ENCODE results near the gene LPP.

GRCh38 chr3:188227442-188227841, 73.5 kb downstream of the LPP start:
- TF ChIP-seq CTCF (IDR thresholded peaks at IDR 0.05; ENCODE audit: low read length): no peak
- no peak for TF ChIP-seq EZH2 (IDR thresholded peaks at IDR 0.05; ENCODE audit: borderline replicate concordance, low read length)
